ENCODE results near the gene DCAF8. TPM values are rescaled to one million over a fixed set of nuclear protein-coding genes. Genes with fewer than 3 reads are reported as not detected.
A peak's percentile ranks its signal among the peaks of the same experiment; 100 is the strongest.

DCAF8 gene
- total RNA-seq, 1 experiment from 2014 or later = 126 TPM

DNA sequence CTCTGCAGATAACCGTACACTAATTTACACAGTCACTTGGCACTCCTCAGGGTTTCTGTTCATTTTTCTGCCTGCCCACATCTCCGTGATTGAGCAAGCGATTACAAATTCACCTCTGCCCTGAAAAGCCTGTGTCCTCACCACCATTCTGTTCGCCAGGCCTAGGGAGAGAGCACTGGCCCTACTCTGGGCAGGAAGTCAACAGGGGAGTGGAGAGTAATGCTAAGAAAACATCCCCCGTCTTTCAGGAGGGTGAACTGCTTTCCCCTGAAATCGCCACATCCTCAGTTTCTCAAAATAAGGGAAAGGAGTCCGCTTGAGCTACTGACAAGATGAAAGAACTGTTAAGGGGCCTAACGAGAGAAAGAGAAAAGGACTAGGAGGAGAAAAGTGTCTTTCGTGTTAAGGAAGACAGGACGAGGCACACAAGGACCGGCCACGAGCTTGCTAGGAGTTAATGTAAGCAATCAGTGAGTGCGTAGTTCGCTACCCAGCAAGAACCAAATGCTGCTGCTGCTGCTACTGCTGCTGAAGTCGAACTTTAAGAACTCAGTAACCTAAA lies 22.0 kb upstream of the DCAF8 start:
- no peaks in the 10 kb centered on the region for H3K27me3 Mint-ChIP-seq (ENCODE audit: unreplicated experiment)
- intact Hi-C loops (cut with micrococcal nuclease; ENCODE audit: unreplicated experiment) = no loop called here
- DNase-seq = peak; percentile 26
- CTCF ChIA-PET = interaction anchor here (0.9 to 2.1 kb wide), 5 partner anchors 32 to 186 kb away, joined by 3 to 8 read pairs (median 4); partner anchors contain the start of gene IGSF8
- H3K36me3 Mint-ChIP-seq (ENCODE audit: insufficient read depth, unreplicated experiment) = peaks cover 61% of the 10 kb centered on the region
- BruUV-seq (replicated peaks) = TSS peak; percentile 71
- peaks cover 17% of the 10 kb centered on the region for H3K4me1 Mint-ChIP-seq (ENCODE audit: low read depth, unreplicated experiment)
- H3K27ac Mint-ChIP-seq (ENCODE audit: unreplicated experiment) = peak overlapping the region; percentile 95
- TF ChIP-seq, protein P1, sequence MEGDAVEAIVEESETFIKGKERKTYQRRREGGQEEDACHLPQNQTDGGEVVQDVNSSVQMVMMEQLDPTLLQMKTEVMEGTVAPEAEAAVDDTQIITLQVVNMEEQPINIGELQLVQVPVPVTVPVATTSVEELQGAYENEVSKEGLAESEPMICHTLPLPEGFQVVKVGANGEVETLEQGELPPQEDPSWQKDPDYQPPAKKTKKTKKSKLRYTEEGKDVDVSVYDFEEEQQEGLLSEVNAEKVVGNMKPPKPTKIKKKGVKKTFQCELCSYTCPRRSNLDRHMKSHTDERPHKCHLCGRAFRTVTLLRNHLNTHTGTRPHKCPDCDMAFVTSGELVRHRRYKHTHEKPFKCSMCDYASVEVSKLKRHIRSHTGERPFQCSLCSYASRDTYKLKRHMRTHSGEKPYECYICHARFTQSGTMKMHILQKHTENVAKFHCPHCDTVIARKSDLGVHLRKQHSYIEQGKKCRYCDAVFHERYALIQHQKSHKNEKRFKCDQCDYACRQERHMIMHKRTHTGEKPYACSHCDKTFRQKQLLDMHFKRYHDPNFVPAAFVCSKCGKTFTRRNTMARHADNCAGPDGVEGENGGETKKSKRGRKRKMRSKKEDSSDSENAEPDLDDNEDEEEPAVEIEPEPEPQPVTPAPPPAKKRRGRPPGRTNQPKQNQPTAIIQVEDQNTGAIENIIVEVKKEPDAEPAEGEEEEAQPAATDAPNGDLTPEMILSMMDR (IDR thresholded peaks at IDR 0.05; ENCODE audit: unreplicated experiment) = no peak
- no peaks in the 10 kb centered on the region for H3K9me3 Mint-ChIP-seq (ENCODE audit: low read depth, unreplicated experiment)
- H3K4me3 Mint-ChIP-seq (ENCODE audit: low read depth, unreplicated experiment) = peak overlapping the region; percentile 89

DNA sequence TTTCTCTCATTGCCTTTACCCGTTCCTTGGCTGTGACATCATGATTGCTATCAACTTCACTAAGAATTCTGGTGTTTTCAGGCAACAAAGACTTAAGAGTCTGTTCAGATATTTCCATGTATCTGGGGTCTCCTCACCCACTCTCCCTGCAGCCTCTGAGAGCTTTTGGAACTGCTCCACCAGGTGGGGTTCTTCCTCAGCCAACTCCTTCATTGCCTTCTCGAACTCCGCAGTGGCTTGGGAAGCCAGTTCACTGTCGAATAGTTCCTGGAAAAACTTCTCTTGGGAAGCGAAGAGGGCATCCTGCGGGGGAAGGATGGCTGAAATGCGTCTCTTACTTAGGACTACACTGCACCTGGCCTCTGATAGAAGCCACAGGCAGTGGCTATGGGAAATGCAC lies 20.5 kb upstream of the DCAF8 start:
- Mint-ChIP-seq H3K36me3 (ENCODE audit: insufficient read depth, unreplicated experiment) (peaks cover 57% of the 10 kb centered on the region), H3K27ac (ENCODE audit: unreplicated experiment) (no peak overlapping the region), H3K27me3 (ENCODE audit: unreplicated experiment) (no peaks in the 10 kb centered on the region), H3K9me3 (ENCODE audit: low read depth, unreplicated experiment) (no peaks in the 10 kb centered on the region), H3K4me3 (ENCODE audit: low read depth, unreplicated experiment) (no peak overlapping the region), H3K4me1 (ENCODE audit: low read depth, unreplicated experiment) (peaks cover 17% of the 10 kb centered on the region)
- CTCF ChIA-PET = no interaction called here
- no peak for DNase-seq
- TF ChIP-seq, protein P1 (IDR thresholded peaks at IDR 0.05; ENCODE audit: unreplicated experiment) = no peak
- intact Hi-C loops (cut with micrococcal nuclease; ENCODE audit: unreplicated experiment) = no loop called here
- no TSS peak for BruUV-seq (replicated peaks)

DNA sequence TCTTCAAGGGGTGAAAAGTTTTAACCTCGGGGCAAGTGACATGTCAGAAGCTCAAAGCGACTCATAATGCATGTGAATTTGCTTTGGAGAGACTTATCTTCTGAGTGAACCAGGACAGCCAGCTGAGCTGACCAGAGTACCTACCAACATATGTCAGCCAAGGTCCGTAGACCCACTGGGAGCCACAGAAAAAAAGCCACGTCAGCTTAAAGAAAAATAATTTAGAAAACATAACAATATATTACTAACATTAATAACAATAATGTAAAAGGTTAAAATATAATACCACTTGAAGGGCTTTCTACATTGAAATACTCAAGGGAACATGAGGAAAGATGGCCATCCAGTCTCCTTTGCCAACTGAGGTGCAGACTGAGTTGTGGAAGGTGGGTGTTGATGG lies 15.6 kb upstream of the DCAF8 start:
- CTCF ChIA-PET = no interaction called here
- Mint-ChIP-seq H3K36me3 (ENCODE audit: insufficient read depth, unreplicated experiment) (peaks cover 25% of the 10 kb centered on the region), H3K27ac (ENCODE audit: unreplicated experiment) (no peak overlapping the region), H3K4me3 (ENCODE audit: low read depth, unreplicated experiment) (no peak overlapping the region), H3K9me3 (ENCODE audit: low read depth, unreplicated experiment) (no peaks in the 10 kb centered on the region), H3K27me3 (ENCODE audit: unreplicated experiment) (no peaks in the 10 kb centered on the region), H3K4me1 (ENCODE audit: low read depth, unreplicated experiment) (no peaks in the 10 kb centered on the region)
- no TSS peak for BruUV-seq (replicated peaks)
- intact Hi-C loops (cut with micrococcal nuclease; ENCODE audit: unreplicated experiment) = no loop called here
- TF ChIP-seq, protein P1 (IDR thresholded peaks at IDR 0.05; ENCODE audit: unreplicated experiment) = no peak
- DNase-seq = no peak

DNA sequence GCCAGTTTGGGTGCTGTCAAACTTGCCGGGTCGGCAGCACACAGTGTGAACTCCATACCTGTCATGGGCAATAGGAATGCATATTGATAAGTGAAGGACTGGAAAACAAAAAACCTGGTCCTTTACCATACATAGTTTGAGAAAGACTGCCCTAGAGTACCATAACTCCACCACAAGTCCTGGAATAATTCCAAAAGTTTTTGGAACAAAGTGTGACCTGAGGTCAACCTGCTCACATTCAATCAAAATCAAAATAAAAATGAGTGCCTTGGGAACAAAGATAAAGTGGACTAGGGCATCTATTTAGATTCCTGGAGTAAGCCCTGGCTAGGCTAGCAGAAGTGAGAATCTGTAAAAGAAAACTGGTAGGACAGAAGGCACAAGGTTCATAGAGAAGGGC lies 15.0 kb upstream of the DCAF8 start:
- Mint-ChIP-seq H3K27ac (ENCODE audit: unreplicated experiment) (no peak overlapping the region), H3K4me1 (ENCODE audit: low read depth, unreplicated experiment) (no peaks in the 10 kb centered on the region), H3K9me3 (ENCODE audit: low read depth, unreplicated experiment) (no peaks in the 10 kb centered on the region), H3K27me3 (ENCODE audit: unreplicated experiment) (no peaks in the 10 kb centered on the region), H3K4me3 (ENCODE audit: low read depth, unreplicated experiment) (no peak overlapping the region), H3K36me3 (ENCODE audit: insufficient read depth, unreplicated experiment) (peaks cover 25% of the 10 kb centered on the region)
- intact Hi-C loops (cut with micrococcal nuclease; ENCODE audit: unreplicated experiment) = no loop called here
- TF ChIP-seq, protein P1 (IDR thresholded peaks at IDR 0.05; ENCODE audit: unreplicated experiment) = no peak
- DNase-seq = no peak
- CTCF ChIA-PET = no interaction called here
- no TSS peak for BruUV-seq (replicated peaks)
